IMR-90 (cell line): Measurements from ENCODE around the gene SRGAP3. TPM values are rescaled to one million over a fixed set of nuclear protein-coding genes. Genes with fewer than 3 reads are reported as not detected.

Experiments
- ATAC-seq: fragments of 200-7000 bp; cut with Tn5 transposase; 2 replicates; pipeline ENCODE4 v1.9.1; 2020; ENCODE audit warnings: low read depth, mild to moderate bottlenecking, moderate library complexity
- BruUV-seq: library from RNA; stranded (reverse); fragments of 400-500 nt; replicated peaks from 2 replicates; lab custom pipeline; 2021; lab: Mats Ljungman, UMichigan
- CTCF ChIA-PET: fragments of 300-600 bp; formaldehyde crosslinking; extraction: SDS; loops from one replicate; lab custom pipeline; 2021; ENCODE audit warnings: antibody characterized with exemption; lab: Yijun Ruan, JAX
- POLR2A ChIA-PET: fragments of 300-600 bp; sonication (Branson Sonifier 250); formaldehyde crosslinking; loops from one replicate; lab custom pipeline; 2022; ENCODE audit warnings: antibody characterized with exemption; ENCODE audit not compliant: unreplicated experiment; lab: Charles Lee
- DNase-seq: peaks from one replicate; pipeline ENCODE4 v3.0.0; 2013
- H2AFZ ChIP-seq: replicated peaks from 2 replicates; pipeline ENCODE3; 2013; ENCODE audit warnings: low read length, mild to moderate bottlenecking; ENCODE audit not compliant: poor library complexity
- H2AK5ac ChIP-seq: 2 replicates; pipeline ENCODE4 v1.6.1; 2013; ENCODE audit warnings: low read depth, low read length, inconsistent platforms
- H2AK9ac ChIP-seq: replicated peaks from 2 replicates; pipeline ENCODE3; 2013; ENCODE audit warnings: mild to moderate bottlenecking, low read depth, low read length, moderate library complexity; ENCODE audit not compliant: poor library complexity
- H2BK120ac ChIP-seq: 2 replicates; pipeline ENCODE4 v1.6.1; 2013; ENCODE audit warnings: low read depth, low read length, inconsistent platforms
- H2BK15ac ChIP-seq: 3 replicates; pipeline ENCODE4 v1.6.1; 2013; ENCODE audit warnings: low read depth, low read length, inconsistent platforms
- H2BK20ac ChIP-seq: 2 replicates; pipeline ENCODE4 v1.6.1; 2013; ENCODE audit warnings: low read depth, mild to moderate bottlenecking, inconsistent platforms, low read length, moderate library complexity
- H2BK5ac ChIP-seq: 2 replicates; pipeline ENCODE4 v1.6.1; 2013; ENCODE audit warnings: mild to moderate bottlenecking, low read depth, low read length, inconsistent platforms; ENCODE audit not compliant: poor library complexity, severe bottlenecking
- H3K14ac ChIP-seq: replicated peaks from 2 replicates; pipeline ENCODE4 v1.6.1; 2013; ENCODE audit warnings: low read depth, low read length, inconsistent platforms
- H3K18ac ChIP-seq: 2 replicates; pipeline ENCODE4 v1.6.1; 2013; ENCODE audit warnings: low read depth, low read length, control low read depth
- H3K23ac ChIP-seq: 2 replicates; pipeline ENCODE4 v1.6.1; 2013; ENCODE audit warnings: low read depth, low read length, inconsistent platforms
- H3K27ac ChIP-seq: 2 replicates; pipeline ENCODE4 v1.5.1; 2013; ENCODE audit warnings: mild to moderate bottlenecking, control low read depth, low read length; ENCODE audit not compliant: insufficient read depth
- H3K27me3 ChIP-seq: 2 replicates; pipeline ENCODE4 v1.6.1; 2013; ENCODE audit warnings: low read length; ENCODE audit not compliant: control insufficient read depth, insufficient read depth
- H3K36me3 ChIP-seq: 2 replicates; pipeline ENCODE4 v1.6.1; 2013; ENCODE audit warnings: low read length, mixed read lengths; ENCODE audit not compliant: control insufficient read depth, insufficient read depth
- H3K4ac ChIP-seq: 2 replicates; pipeline ENCODE4 v1.6.1; 2013; ENCODE audit warnings: low read depth, low read length, inconsistent platforms
- H3K4me1 ChIP-seq: 2 replicates; pipeline ENCODE4 v1.6.1; 2013; ENCODE audit warnings: low read length, mixed read lengths; ENCODE audit not compliant: control insufficient read depth, insufficient read depth
- H3K4me2 ChIP-seq: 2 replicates; pipeline ENCODE4 v1.6.1; 2013; ENCODE audit warnings: low read depth, mild to moderate bottlenecking, control low read depth, low read length, moderate library complexity
- H3K4me3 ChIP-seq: 2 replicates; pipeline ENCODE4 v1.5.1; 2013; ENCODE audit warnings: low read depth, mild to moderate bottlenecking, control low read depth, low read length, moderate library complexity; ENCODE audit not compliant: insufficient read depth
- H3K56ac ChIP-seq: 2 replicates; pipeline ENCODE4 v1.6.1; 2013; ENCODE audit warnings: low read length, inconsistent platforms; ENCODE audit not compliant: insufficient read depth; ENCODE audit errors: extremely low read depth
- H3K79me1 ChIP-seq, 2 experiments: 2 replicates each; pipeline ENCODE4 v1.6.1; 2013; ENCODE audit warnings: low read length in 2 of 2, inconsistent platforms in 1 of 2, low read depth in 1 of 2
- H3K9ac ChIP-seq: 2 replicates; pipeline ENCODE4 v1.6.1; 2013; ENCODE audit warnings: low read depth, low read length, control low read depth
- H3K9me1 ChIP-seq: 2 replicates; pipeline ENCODE4 v1.6.1; 2013; ENCODE audit warnings: low read length, inconsistent platforms; ENCODE audit not compliant: insufficient read depth
- H3K9me3 ChIP-seq: 2 replicates; pipeline ENCODE4 v1.6.1; 2013; ENCODE audit warnings: low read length; ENCODE audit not compliant: control insufficient read depth, insufficient read depth
- H4K20me1 ChIP-seq: 2 replicates; pipeline ENCODE4 v1.6.1; 2013; ENCODE audit warnings: low read length, inconsistent platforms; ENCODE audit not compliant: insufficient read depth
- H4K5ac ChIP-seq: 2 replicates; pipeline ENCODE4 v1.6.1; 2013; ENCODE audit warnings: mild to moderate bottlenecking, low read depth, low read length, control low read depth
- H4K8ac ChIP-seq, 2 experiments: 2 replicates each; pipeline ENCODE4 v1.6.1; 2013; ENCODE audit warnings: low read depth in 2 of 2, low read length in 2 of 2, control low read depth in 1 of 2, inconsistent platforms in 1 of 2
- H4K91ac ChIP-seq: 2 replicates; pipeline ENCODE4 v1.6.1; 2013; ENCODE audit warnings: low read depth, low read length, inconsistent platforms; ENCODE audit not compliant: insufficient read depth
- CEBPB ChIP-seq: IDR thresholded peaks from 2 replicates; pipeline ENCODE4 v1.6.1; 2012; ENCODE audit warnings: low read depth, low read length, improper control_type of control experiment
- CHD1 ChIP-seq: IDR thresholded peaks from 2 replicates; pipeline ENCODE4 v1.6.1; 2012; ENCODE audit warnings: low read depth, low read length, improper control_type of control experiment
- FOS ChIP-seq: fragments of 150-350 bp; IDR thresholded peaks from 2 replicates; pipeline ENCODE4 v1.6.1; 2016; ENCODE audit warnings: low read depth, low read length
- MAFK ChIP-seq: IDR thresholded peaks from 2 replicates; pipeline ENCODE4 v1.6.1; 2012; ENCODE audit warnings: low read depth, low read length, improper control_type of control experiment
- MXI1 ChIP-seq: IDR thresholded peaks from 2 replicates; pipeline ENCODE4 v1.6.1; 2012; ENCODE audit warnings: low read depth, mild to moderate bottlenecking, low read length, moderate library complexity, borderline replicate concordance
- POLR2A ChIP-seq: IDR thresholded peaks from 2 replicates; pipeline ENCODE4 v1.6.1; 2012; ENCODE audit warnings: mild to moderate bottlenecking, low read depth, low read length
- RFX5 ChIP-seq: IDR thresholded peaks from 2 replicates; pipeline ENCODE4 v1.8.0; 2012; ENCODE audit warnings: low read depth, mild to moderate bottlenecking, low read length, moderate library complexity
- SMC3 ChIP-seq: fragments of 150-350 bp; IDR thresholded peaks from 2 replicates; pipeline ENCODE4 v1.6.1; 2016; ENCODE audit warnings: low read depth, mild to moderate bottlenecking, antibody characterized with exemption, low read length, moderate library complexity
- WGBS, 2 experiments: methylation state at CpG; one replicate each; pipeline versions ENCODE4 v1.1.5 to v1.1.7; 2013; ENCODE audit warnings: missing lambda C conversion rate in 2 of 2; ENCODE audit not compliant: insufficient read length in 1 of 2; ENCODE audit errors: extremely low coverage in 2 of 2; 5-methylcytosine and 5-hydroxymethylcytosine counted together
- dilution Hi-C: fragments of 300-500 bp; cut with HindIII; formaldehyde crosslinking; loops from one replicate; pipeline ENCODE4 v1.14.3; 2018; ENCODE audit warnings: low sequenced_read_pairs; ENCODE audit not compliant: unreplicated experiment
- in situ Hi-C: fragments of 300-500 bp; cut with MboI; formaldehyde crosslinking; loops from 3 replicates; pipeline ENCODE4 v1.14.3; 2019; ENCODE audit warnings: low sequenced_read_pairs, inconsistent platforms, mixed read lengths
- intact Hi-C: fragments of 100-400 bp; cut with micrococcal nuclease; formaldehyde crosslinking; loops from 2 replicates; pipeline ENCODE4 v1.10.0; 2022
- polyA plus RNA-seq, 3 experiments: library from polyadenylated mRNA; depleted of rRNA; stranded (reverse); fragments of >200 nt; gene quantifications; 2 replicates each; pipeline ENCODE4 v1.2.3, GENCODE V29; 2012; ENCODE audit warnings: low replicate concordance in 1 of 3
- total RNA-seq: library from RNA; depleted of rRNA; stranded (reverse); fragments of >200 nt; gene quantifications from 2 replicates; pipeline ENCODE4 v1.2.3, GENCODE V29; 2012
- TF ChIP-seq, protein P1 (sequence below): fragments of 150-350 bp; IDR thresholded peaks from 2 replicates; pipeline ENCODE4 v1.6.1; 2017; ENCODE audit warnings: mild to moderate bottlenecking, antibody characterized with exemption, low read length, low read depth

The SRGAP3 gene
- total and polyA plus RNA-seq, 2 of the 4 experiments (the other 2 are of a cell fraction): 0.68 to 1.4 TPM

- WGBS, 2 experiments: no CpG with 5 or more reads among the region's 1 CpG
- TF ChIP-seq FOS (no peak), RFX5 (no peak), CHD1 (no peak), CEBPB (no peak), MXI1 (no peak), MAFK (no peak), POLR2A (no peak), SMC3 (no peak)
- TF ChIP-seq, protein P1, sequence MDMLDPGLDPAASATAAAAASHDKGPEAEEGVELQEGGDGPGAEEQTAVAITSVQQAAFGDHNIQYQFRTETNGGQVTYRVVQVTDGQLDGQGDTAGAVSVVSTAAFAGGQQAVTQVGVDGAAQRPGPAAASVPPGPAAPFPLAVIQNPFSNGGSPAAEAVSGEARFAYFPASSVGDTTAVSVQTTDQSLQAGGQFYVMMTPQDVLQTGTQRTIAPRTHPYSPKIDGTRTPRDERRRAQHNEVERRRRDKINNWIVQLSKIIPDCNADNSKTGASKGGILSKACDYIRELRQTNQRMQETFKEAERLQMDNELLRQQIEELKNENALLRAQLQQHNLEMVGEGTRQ: no peak
- Histone ChIP-seq H3K4ac (no peak overlapping the region), H3K27me3 (peaks cover 6% of the 10 kb centered on the region), H3K4me1 (no peaks in the 10 kb centered on the region), H3K27ac (no peak overlapping the region), H3K79me1 (no peaks in the 10 kb centered on the region), H4K91ac (no peak overlapping the region), H2BK120ac (no peak overlapping the region), H3K23ac (no peak overlapping the region), H2BK20ac (no peak overlapping the region), H3K9me3 (no peaks in the 10 kb centered on the region), H2AK5ac (no peak overlapping the region), H3K9ac (no peak overlapping the region), H2BK15ac (no peak overlapping the region), H3K4me2 (no peak overlapping the region), H2BK5ac (no peak overlapping the region), H2AK9ac (no peak overlapping the region), H3K18ac (no peak overlapping the region), H2AFZ (no peak overlapping the region), H3K56ac (no peak overlapping the region), H3K9me1 (no peaks in the 10 kb centered on the region; the same call in 1 of the 2 replicates), H3K14ac (no peak overlapping the region), H4K8ac (no peak overlapping the region), H3K4me3 (no peak overlapping the region), H4K5ac (no peak overlapping the region), H3K36me3 (no peaks in the 10 kb centered on the region), H4K20me1 (no peaks in the 10 kb centered on the region)
- intact Hi-C loops (no loop called here), dilution Hi-C loops (no loop called here), in situ Hi-C loops (no loop called here)
- ATAC-seq: no peak
- no peak for DNase-seq
- BruUV-seq: no TSS peak
- POLR2A ChIA-PET: no interaction called here
- CTCF ChIA-PET: no interaction called here
Observed at GRCh38 chr3:9033867-9034266, 215.6 kb downstream of the SRGAP3 start.
